ENCODE results near the gene FBRSL1. TPM values are rescaled to one million over a fixed set of nuclear protein-coding genes. Genes with fewer than 3 reads are reported as not detected.
"Not testable (repeated sequence)": the region's sequence is repeated elsewhere in the genome, so short reads cannot be mapped to it uniquely, and the experiment has no call there.

The FBRSL1 gene
- total and polyA plus RNA-seq, 5 experiments from 2014 or later, result 0.38 to 101 (median 1.0) TPM

DNA sequence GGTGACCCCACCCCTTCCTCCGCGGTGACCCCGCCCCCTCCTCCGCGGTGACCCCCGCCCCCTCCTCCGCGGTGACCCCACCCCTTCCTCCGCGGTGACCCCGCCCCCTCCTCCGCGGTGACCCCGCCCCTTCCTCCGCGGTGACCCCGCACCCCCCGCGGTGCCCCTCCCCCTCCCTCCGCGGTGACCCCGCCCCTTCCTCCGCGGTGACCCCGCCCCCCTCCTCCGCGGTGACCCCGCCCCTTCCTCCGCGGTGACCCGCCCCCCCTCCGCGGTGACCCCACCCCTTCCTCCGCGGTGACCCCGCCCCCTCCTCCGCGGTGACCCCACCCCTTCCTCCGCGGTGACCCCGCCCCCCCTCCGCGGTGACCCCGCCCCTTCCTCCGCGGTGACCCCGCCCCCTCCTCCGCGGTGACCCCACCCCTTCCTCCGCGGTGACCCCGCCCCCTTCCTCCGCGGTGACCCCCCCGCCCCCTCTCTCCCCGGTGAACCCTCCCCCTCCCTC is 15.1 kb upstream of the FBRSL1 start:
- H3K4me1 Mint-ChIP-seq, result peaks cover 18 to 66% (median 48%) of the 10 kb centered on the region in 4 donors
- ATAC-seq, H3K27me3 Mint-ChIP-seq, H3K27ac Mint-ChIP-seq, H3K9me3 Mint-ChIP-seq, H3K36me3 Mint-ChIP-seq: not testable (repeated sequence)
- POLR2A ChIA-PET, result interaction anchor here (1.0 to 6.1 kb wide), 5 partner anchors 9 to 36 kb away, joined by 3 to 111 read pairs (median 5); no protein-coding TSS in a partner anchor
- peak in 1 of 10 donors; percentile 50 for DNase-seq
- peak overlapping the region in 1 of 10 donors; percentile 75 for H3K4me3 Mint-ChIP-seq

DNA sequence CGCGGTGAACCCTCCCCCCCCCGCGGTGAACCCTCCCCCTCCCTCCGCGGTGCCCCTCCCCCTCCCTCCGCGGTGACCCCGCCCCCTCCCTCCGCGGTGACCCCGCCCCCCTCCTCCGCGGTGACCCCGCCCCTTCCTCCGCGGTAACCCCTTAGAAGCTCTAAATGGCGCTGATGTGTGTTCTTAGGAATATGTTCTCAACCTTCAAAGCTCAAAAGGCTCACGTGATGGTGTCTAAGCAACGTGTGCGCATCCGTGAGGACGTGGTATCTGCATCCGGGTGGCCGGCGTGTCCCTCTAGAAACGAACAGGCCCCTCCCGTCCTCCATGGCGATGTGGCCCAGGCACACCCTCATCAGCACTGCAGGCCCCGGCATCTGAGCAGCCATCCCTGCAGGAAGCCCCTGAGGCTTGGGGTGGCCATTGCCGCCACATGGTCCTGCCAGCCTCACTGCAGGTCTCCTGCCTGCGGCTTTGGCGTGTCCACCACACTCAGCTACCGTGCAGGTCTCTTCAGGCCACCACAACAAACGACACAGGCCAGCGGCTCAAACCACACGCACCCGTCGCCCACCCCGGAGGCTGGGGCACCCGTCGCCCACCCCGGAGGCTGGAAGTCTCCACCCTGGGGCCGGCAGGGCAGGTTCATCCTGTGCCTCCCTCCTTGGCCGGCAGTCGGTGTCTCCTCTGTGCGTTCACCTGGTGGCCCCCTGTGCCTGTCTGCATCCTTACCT is 14.5 kb upstream of the FBRSL1 start:
- Mint-ChIP-seq H3K4me1 (peaks cover 18 to 62% (median 44%) of the 10 kb centered on the region in 4 donors), H3K27ac (peak overlapping the region in 8 of 10 donors; percentile 24 to 95 (median 74)), H3K9me3 (peaks cover 0 to 2% (median 0%) of the 10 kb centered on the region in 9 donors), H3K27me3 (no peaks in the 10 kb centered on the region), H3K4me3 (peak overlapping the region; percentile 36 to 78 (median 68)), H3K36me3 (no peaks in the 10 kb centered on the region)
- DNase-seq (peak in 9 of 10 donors; percentile 24 to 81 (median 48)), ATAC-seq (peak; percentile 73 to 82)
- POLR2A ChIA-PET, result interaction anchor here (0.7 to 6.1 kb wide), 7 partner anchors 8 to 37 kb away, joined by 3 to 111 read pairs (median 4); no protein-coding TSS in a partner anchor

DNA sequence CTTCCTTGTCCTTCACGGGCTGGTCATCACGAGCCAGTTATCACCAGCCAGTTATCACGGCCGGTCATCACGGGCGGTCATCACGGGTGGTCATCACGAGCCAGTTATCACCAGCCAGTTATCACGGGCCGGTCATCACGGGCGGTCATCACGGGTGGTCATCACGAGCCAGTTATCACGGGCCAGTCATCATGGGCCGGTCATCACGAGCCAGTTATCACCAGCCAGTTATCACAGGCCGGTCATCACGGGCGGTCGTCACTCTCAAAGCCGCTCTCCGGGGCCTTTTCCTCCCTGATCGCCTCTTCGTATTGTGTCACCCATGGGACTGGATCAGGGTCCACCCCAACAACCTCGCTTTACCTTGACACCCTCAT is 13.9 kb upstream of the FBRSL1 start:
- POLR2A ChIA-PET, result interaction anchor here (0.9 to 6.1 kb wide), 5 partner anchors 8 to 37 kb away, joined by 3 to 111 read pairs (median 5); no protein-coding TSS in a partner anchor
- Mint-ChIP-seq H3K27me3 (no peaks in the 10 kb centered on the region), H3K4me3 (peak overlapping the region; percentile 16 to 75 (median 68)), H3K9me3 (peaks cover 0 to 2% (median 0%) of the 10 kb centered on the region in 9 donors), H3K4me1 (peaks cover 16 to 57% (median 42%) of the 10 kb centered on the region in 4 donors), H3K36me3 (no peaks in the 10 kb centered on the region), H3K27ac (peak overlapping the region in 8 of 10 donors; percentile 24 to 93 (median 70))
- no peak for DNase-seq
- ATAC-seq, result no peak

DNA sequence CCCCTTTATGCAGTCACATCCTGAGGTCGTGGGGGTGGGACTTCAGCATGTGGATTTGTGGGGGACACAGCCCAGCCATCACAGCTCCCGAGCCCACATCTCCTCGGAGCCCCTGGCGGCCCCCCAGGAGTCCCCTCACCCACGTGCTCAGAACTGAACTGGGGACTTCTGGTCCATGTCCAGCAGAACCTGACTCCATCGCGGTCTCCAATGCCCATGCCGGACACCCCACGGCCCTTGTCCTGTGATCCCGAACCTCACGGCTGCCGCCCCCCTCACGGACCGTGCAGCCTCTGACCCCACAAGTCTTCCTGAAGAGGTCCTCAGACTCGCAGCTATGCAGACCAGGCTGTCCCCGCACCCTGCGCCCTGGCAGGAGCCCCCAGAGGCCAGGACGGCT is 13.5 kb upstream of the FBRSL1 start:
- no peaks in the 10 kb centered on the region for H3K27me3 Mint-ChIP-seq
- H3K4me3 Mint-ChIP-seq, result peak overlapping the region; percentile 7 to 78 (median 68)
- ATAC-seq (no peak), DNase-seq (no peak)
- no peaks in the 10 kb centered on the region for H3K36me3 Mint-ChIP-seq
- H3K4me1 Mint-ChIP-seq, result peaks cover 14 to 53% (median 41%) of the 10 kb centered on the region in 4 donors
- H3K9me3 Mint-ChIP-seq, result peaks cover 0 to 2% (median 0%) of the 10 kb centered on the region in 9 donors
- POLR2A ChIA-PET, result interaction anchor here (0.9 to 6.1 kb wide), 6 partner anchors 11 to 43 kb away, joined by 4 to 111 read pairs (median 6); no protein-coding TSS in a partner anchor
- H3K27ac Mint-ChIP-seq, result peak overlapping the region in 7 of 10 donors; percentile 15 to 93 (median 72)

DNA sequence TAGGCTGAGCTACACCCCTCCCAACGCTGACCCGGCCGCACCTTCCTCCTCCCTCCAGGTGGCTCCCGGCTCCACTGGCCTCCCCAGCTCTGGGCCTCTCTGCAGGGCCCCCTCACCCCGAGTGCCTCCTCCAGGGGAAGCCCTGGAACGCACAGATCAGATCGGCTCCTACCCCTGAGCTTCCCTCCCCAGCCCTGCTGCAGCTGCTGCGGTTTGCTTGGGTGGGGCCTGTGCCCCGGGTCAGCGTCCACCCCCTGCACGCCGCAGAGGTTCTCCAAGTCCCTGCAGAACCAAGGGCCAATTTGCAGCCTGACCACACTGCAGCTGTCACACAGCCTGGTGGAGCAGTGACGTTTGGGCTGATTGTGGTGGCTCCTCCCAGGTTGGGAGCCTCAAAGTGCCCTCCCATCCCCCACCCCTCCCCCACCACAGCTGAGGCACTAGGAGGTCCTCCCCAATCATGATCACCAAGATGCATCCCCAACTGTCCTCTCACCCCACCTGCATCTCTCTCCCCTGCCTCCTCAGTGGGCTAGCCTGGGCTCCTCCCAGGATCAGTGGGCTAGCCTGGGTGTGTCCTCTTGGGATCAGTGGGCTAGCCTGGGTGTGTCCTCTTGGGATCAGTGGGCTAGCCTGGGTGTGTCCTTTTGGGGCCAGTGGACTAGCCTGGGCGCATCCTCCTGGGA is 12.8 kb upstream of the FBRSL1 start:
- Mint-ChIP-seq H3K9me3 (peaks cover 0 to 2% (median 0%) of the 10 kb centered on the region in 9 donors), H3K27me3 (no peaks in the 10 kb centered on the region), H3K27ac (peak overlapping the region in 7 of 10 donors; percentile 15 to 93 (median 60)), H3K4me3 (peak overlapping the region; percentile 7 to 78 (median 69)), H3K4me1 (peaks cover 10 to 47% (median 41%) of the 10 kb centered on the region in 4 donors), H3K36me3 (no peaks in the 10 kb centered on the region)
- DNase-seq, result no peak
- POLR2A ChIA-PET, result interaction anchor here (0.9 to 6.1 kb wide), 5 partner anchors 10 to 44 kb away, joined by 4 to 111 read pairs (median 6); no protein-coding TSS in a partner anchor
- peak; percentile 18 to 31 for ATAC-seq

DNA sequence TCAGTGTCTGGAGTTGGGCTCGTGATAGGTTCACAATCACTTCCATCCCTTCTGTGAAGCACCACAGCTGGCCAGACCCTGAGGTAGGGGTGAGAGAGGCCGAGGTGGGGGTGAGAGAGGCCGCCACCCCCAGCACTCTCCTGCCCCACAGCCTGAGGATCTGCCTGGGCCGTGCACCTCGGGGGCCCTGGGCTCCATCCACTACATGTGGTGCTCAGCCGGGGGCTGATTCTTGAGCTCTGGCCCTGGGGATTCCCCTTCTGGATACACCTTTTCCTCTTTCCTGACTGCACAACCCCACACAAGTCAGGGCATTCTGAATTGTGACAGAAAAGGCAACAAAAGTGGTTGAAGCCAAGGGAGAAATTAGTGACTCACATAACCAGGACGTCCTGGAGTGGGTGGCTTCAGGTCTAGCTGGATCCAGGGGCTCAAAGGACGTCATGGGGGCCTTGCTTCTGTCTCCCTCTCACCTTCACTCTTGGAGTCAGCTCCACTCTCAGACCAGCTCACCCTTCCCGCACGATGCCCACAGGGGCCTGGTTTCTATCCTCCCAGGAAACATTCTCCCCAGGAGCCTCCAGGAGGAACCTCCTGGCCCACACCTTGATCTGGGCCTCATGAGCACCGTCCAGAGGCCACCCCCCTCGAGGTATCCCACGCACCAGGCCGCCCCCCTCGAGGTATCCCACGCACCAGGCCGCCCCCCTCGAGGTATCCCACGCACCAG is 12.1 kb upstream of the FBRSL1 start:
- POLR2A ChIA-PET, result interaction anchor here (2.1 to 6.1 kb wide), 3 partner anchors 9 to 39 kb away, joined by 5 to 111 read pairs (median 12); no protein-coding TSS in a partner anchor
- H3K4me3 Mint-ChIP-seq, result peak overlapping the region in 5 of 10 donors; percentile 33 to 75 (median 70)
- peak overlapping the region in 1 of 10 donors; percentile 60 for H3K27ac Mint-ChIP-seq
- H3K36me3 Mint-ChIP-seq, result no peaks in the 10 kb centered on the region
- no peaks in the 10 kb centered on the region for H3K27me3 Mint-ChIP-seq
- H3K9me3 Mint-ChIP-seq, result no peaks in the 10 kb centered on the region
- DNase-seq (no peak), ATAC-seq (no peak)
- H3K4me1 Mint-ChIP-seq, result peaks cover 10 to 51% (median 41%) of the 10 kb centered on the region in 4 donors

DNA sequence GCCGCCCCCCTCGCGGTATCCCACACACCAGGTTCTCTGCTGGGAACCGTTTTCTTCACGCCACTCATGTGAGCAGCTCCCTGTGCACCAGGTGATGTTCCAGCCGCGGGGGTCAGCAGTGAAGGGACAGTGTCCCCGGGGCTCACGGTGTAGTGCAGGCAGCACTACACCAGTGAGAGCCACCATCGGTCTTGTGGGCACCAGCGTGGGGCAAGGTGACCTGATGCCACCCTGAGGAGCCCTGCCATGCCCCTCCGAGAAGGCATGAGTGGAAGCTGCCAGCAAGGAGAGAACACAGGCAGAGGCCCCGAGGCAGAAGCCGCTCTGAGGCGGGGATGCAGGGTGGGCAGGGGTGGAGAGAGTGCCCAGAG is 11.5 kb upstream of the FBRSL1 start:
- peak overlapping the region in 1 of 10 donors; percentile 29 for H3K27ac Mint-ChIP-seq
- H3K27me3 Mint-ChIP-seq, result no peaks in the 10 kb centered on the region
- H3K36me3 Mint-ChIP-seq, result no peaks in the 10 kb centered on the region
- DNase-seq (no peak), ATAC-seq (no peak)
- H3K9me3 Mint-ChIP-seq, result no peaks in the 10 kb centered on the region
- POLR2A ChIA-PET, result interaction anchor here (1.3 to 6.1 kb wide), 4 partner anchors 9 to 48 kb away, joined by 3 to 111 read pairs (median 8); no protein-coding TSS in a partner anchor
- H3K4me3 Mint-ChIP-seq, result peak overlapping the region in 1 of 10 donors; percentile 16
- H3K4me1 Mint-ChIP-seq, result peaks cover 10 to 54% (median 41%) of the 10 kb centered on the region in 4 donors

DNA sequence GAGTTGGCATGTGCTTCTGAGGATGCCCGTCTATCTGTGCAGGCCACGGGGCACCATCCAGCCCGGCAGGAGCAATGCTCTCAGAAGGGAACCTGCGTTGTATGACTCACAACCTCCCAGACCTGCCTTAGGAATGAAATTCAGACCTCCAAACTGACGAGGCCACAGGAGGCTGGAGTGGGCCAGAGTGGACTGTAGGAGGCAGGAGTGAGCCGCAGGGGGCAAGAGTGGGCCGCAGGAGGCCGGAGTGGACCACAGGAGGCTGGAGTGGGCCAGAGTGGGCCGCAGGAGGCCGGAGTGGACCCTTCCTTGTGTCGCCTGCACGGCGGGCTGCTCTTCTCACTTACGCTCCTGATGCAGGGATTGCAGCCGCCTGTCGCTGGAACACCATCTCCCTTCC is 11.1 kb upstream of the FBRSL1 start:
- peaks cover 10 to 54% (median 41%) of the 10 kb centered on the region in 4 donors for H3K4me1 Mint-ChIP-seq
- POLR2A ChIA-PET, result interaction anchor here (1.1 to 6.1 kb wide), 3 partner anchors 8 to 48 kb away, joined by 3 to 111 read pairs (median 3); no protein-coding TSS in a partner anchor
- H3K27ac Mint-ChIP-seq, result no peak overlapping the region
- H3K36me3 Mint-ChIP-seq, result no peaks in the 10 kb centered on the region
- no peak for ATAC-seq
- H3K4me3 Mint-ChIP-seq, result no peak overlapping the region
- H3K9me3 Mint-ChIP-seq, result no peaks in the 10 kb centered on the region
- DNase-seq, result no peak
- no peaks in the 10 kb centered on the region for H3K27me3 Mint-ChIP-seq

DNA sequence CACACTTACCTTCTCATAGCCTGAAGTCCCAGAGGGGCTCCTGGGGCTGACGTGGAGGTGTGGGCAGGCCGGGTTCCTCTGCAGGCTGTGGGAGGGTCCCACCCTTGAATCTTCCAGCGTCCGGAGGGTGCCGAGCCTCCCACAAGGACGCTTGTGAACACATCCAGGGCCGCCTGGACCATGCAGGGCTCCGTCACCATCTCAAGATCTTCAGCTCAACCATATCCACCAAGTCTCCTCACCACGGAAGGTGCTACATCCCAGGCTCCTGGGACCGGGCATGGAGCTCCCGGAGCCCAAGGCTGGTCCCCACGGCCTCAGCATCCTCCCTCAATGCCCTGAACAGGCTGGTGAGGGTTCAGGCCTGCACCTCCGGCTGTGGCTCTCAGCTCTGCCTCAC is 10.7 kb upstream of the FBRSL1 start:
- Mint-ChIP-seq H3K27me3 (no peaks in the 10 kb centered on the region), H3K27ac (peak overlapping the region in 4 of 10 donors; percentile 61 to 82 (median 62)), H3K36me3 (no peaks in the 10 kb centered on the region), H3K4me1 (peaks cover 10 to 54% (median 41%) of the 10 kb centered on the region in 4 donors), H3K9me3 (no peaks in the 10 kb centered on the region), H3K4me3 (peak overlapping the region in 1 of 10 donors; percentile 4)
- ATAC-seq (no peak), DNase-seq (no peak)
- POLR2A ChIA-PET, result interaction anchor here (1.1 to 6.1 kb wide), 3 partner anchors 8 to 49 kb away, joined by 3 to 111 read pairs (median 3); no protein-coding TSS in a partner anchor

DNA sequence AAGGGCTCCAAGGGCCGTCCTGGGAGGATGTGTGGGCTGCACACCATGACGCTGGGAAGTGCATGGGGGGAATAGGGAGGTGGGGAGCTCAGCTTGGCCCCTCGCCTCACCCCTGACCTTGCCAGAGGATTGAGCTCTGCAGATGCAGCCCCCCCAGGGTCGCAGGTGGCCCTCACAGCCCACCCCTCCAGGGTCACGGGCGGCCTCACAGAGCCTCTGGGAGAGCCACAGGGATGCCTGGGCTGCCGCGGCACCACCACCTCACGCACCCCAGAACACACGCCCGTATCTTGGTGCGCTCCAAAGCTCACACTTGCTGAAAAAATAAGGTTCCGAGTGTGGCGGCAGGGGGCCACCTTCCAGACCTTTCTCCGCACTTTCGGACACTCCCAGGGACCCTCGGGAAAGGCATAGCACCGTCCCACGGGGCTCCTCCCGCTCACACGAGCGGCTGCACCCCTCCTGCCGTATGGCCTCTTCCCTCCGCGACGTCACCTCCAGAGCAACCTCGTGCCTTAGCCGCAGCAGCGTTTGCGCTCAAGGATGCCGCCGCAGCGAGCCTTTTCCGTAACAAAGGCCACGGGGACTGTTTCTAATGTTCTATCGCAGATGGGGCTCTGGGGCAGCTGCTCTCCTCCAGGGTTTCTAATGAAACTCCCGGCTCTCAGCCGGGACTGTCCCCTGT is 9.9 kb upstream of the FBRSL1 start:
- peak overlapping the region in 1 of 10 donors; percentile 61 for H3K27ac Mint-ChIP-seq
- H3K36me3 Mint-ChIP-seq, result no peaks in the 10 kb centered on the region
- H3K27me3 Mint-ChIP-seq, result no peaks in the 10 kb centered on the region
- peaks cover 10 to 58% (median 43%) of the 10 kb centered on the region in 4 donors for H3K4me1 Mint-ChIP-seq
- H3K4me3 Mint-ChIP-seq, result no peak overlapping the region
- no peak for DNase-seq
- POLR2A ChIA-PET, result interaction anchor here (1.1 to 6.1 kb wide), 5 partner anchors 7 to 49 kb away, joined by 3 to 111 read pairs (median 3); no protein-coding TSS in a partner anchor
- H3K9me3 Mint-ChIP-seq, result no peaks in the 10 kb centered on the region
- no peak for ATAC-seq

DNA sequence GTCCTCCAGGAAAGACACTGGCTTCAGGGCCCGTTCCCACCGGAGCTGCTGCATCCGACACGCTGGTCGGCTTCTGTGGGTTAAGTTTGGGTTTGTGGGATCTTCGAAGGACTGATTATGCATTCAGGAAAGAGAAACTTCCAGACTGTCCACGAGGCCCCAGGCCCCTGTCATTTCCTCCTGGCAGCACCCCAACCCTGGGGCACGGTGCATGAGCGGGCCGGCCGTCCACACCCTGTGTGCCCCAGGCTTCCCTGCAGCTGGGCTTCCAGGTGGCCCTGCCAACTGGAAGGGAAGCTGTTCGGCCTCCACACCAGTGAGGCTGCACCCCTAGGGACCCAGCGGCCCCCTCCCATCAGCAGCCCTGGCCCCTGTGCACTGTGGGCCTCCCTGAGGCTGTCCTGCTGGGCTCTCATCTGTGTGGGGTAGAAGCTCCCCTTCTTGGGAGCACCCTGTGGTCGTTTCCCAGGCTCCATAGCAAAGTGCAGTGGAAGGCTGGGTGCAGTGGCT is 9.3 kb upstream of the FBRSL1 start:
- peak overlapping the region in 1 of 10 donors; percentile 16 for H3K27ac Mint-ChIP-seq
- POLR2A ChIA-PET, result interaction anchor here (1.5 to 6.1 kb wide), 3 partner anchors 6 to 42 kb away, joined by 3 to 111 read pairs (median 4); no protein-coding TSS in a partner anchor
- ATAC-seq (no peak), DNase-seq (no peak)
- H3K4me3 Mint-ChIP-seq, result no peak overlapping the region
- peaks cover 12 to 58% (median 41%) of the 10 kb centered on the region in 4 donors for H3K4me1 Mint-ChIP-seq
- H3K27me3 Mint-ChIP-seq, result no peaks in the 10 kb centered on the region
- H3K36me3 Mint-ChIP-seq, result no peaks in the 10 kb centered on the region
- no peaks in the 10 kb centered on the region for H3K9me3 Mint-ChIP-seq

Data from naive thymus-derived CD8-positive, alpha-beta T cell (primary cell).